ENCODE results near the gene FOXD1. TPM values are rescaled to one million over a fixed set of nuclear protein-coding genes. Genes with fewer than 3 reads are reported as not detected.
A peak's percentile ranks its signal among the peaks of the same experiment; 100 is the strongest.

The FOXD1 gene
- total and polyA plus RNA-seq, 11 donors: 0.06 to 0.18 TPM; not detected in 9

DNA sequence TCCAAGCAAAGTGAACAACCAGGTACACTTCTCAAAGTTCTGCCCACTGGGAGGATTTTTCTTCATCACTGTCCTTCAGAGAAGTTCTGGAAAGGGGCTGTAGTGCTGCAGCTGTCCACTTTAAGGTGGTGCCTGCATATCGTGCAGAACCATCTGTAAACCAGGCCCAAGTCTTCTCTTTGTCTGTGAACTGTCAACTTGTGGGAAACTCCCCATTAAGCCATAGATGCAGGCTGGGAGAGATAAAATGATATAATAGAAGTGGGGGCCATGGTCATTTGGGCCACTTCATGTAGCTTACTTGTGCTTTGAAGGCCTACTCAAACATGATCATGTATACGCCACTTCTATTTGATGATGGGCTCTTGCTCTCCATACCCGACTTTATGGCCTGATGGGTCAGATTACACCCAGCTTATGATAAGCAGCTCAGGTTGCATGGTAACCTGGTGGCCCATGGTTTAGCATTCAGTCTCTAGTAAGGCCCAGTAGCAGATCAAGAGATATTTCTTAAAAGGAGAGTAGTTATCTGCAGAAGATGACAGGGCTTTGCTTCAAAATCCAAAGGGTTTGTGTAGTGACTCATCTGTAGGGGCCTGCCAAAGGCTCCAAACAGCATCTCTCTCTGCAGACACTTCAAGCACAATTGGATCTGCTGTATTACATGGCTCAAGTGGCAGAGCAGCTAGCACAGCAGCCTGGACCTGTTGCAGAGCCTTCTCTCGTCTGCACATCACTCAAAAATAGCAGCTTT, 34.0 kb upstream of the FOXD1 start:
- Histone ChIP-seq H3K4me1 (no peaks in the 10 kb centered on the region), H3K27ac (no peak overlapping the region), H3K27me3 (peaks cover 0 to 16% (median 0%) of the 10 kb centered on the region in 9 donors), H3K4me3 (no peak overlapping the region), H3K36me3 (no peaks in the 10 kb centered on the region), H3K9me3 (no peaks in the 10 kb centered on the region)
- no peak for ATAC-seq
- no peak for DNase-seq
- 75 to 80% (median 77%) methylated on average over 4 of the region's 4 CpGs for WGBS, 4 donors
- intact Hi-C loops (cut with DNase I): no loop called here
- TF ChIP-seq, protein P1, sequence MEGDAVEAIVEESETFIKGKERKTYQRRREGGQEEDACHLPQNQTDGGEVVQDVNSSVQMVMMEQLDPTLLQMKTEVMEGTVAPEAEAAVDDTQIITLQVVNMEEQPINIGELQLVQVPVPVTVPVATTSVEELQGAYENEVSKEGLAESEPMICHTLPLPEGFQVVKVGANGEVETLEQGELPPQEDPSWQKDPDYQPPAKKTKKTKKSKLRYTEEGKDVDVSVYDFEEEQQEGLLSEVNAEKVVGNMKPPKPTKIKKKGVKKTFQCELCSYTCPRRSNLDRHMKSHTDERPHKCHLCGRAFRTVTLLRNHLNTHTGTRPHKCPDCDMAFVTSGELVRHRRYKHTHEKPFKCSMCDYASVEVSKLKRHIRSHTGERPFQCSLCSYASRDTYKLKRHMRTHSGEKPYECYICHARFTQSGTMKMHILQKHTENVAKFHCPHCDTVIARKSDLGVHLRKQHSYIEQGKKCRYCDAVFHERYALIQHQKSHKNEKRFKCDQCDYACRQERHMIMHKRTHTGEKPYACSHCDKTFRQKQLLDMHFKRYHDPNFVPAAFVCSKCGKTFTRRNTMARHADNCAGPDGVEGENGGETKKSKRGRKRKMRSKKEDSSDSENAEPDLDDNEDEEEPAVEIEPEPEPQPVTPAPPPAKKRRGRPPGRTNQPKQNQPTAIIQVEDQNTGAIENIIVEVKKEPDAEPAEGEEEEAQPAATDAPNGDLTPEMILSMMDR (IDR thresholded peaks at IDR 0.05): no peak
- no peak for TF ChIP-seq POLR2A (IDR thresholded peaks at IDR 0.05)

DNA sequence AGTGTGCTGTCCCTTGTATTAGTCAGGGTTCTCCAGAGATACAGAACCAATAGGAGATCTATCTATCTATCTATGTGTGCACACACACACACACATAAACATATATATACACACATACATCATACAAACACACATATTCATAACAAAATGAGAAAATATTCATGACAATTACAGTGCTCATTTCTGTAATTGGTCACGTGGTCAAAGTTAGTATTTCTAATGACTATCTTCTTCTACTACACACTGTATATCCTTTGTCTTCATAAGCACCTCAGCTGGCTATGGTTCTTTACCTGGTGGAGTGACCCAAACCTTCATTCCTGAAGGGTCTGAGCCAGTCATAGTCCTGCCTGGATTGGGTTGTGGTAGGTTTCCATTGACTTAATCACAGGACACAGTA, 31.9 kb upstream of the FOXD1 start:
- DNase-seq (no peak), ATAC-seq (no peak)
- intact Hi-C loops (cut with DNase I): no loop called here
- no peaks in the 10 kb centered on the region for H3K36me3 ChIP-seq
- no peak overlapping the region for H3K4me3 ChIP-seq
- H3K4me1 ChIP-seq: no peaks in the 10 kb centered on the region
- TF ChIP-seq POLR2A (IDR thresholded peaks at IDR 0.05): no peak
- TF ChIP-seq, protein P1 (IDR thresholded peaks at IDR 0.05): no peak
- H3K9me3 ChIP-seq: no peaks in the 10 kb centered on the region
- H3K27me3 ChIP-seq: peaks cover 0 to 19% (median 0%) of the 10 kb centered on the region in 9 donors
- H3K27ac ChIP-seq: no peak overlapping the region
- WGBS, 4 donors: 83 to 91% (median 88%) methylated on average over 1 of the region's 1 CpG

DNA sequence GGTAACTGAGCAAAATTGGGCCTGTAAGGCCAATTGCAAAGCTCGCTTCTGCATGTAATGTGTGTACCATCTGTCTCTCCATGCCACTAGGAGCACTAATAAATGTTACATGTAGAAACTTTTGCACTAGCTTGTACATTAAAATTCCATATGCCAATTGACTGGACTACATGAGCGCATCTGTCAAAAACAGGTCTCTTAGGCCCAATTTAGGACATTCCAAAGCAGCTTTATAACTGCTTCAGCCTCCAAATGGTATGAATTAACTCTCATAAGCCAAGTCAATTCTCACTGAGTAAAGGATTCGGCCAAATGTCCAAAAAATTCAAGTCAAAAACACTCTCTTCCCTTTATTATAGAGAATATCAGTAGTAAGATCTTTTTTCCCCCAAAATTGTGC, 23.5 kb upstream of the FOXD1 start:
- Histone ChIP-seq H3K9me3 (no peaks in the 10 kb centered on the region), H3K36me3 (no peaks in the 10 kb centered on the region), H3K4me3 (no peak overlapping the region), H3K27me3 (peaks cover 0 to 9% (median 0%) of the 10 kb centered on the region in 9 donors), H3K27ac (no peak overlapping the region), H3K4me1 (no peaks in the 10 kb centered on the region)
- ATAC-seq (no peak), DNase-seq (no peak)
- 55 to 92% (median 56%) methylated on average over 3 of the region's 3 CpGs for WGBS, 4 donors
- TF ChIP-seq, protein P1 (IDR thresholded peaks at IDR 0.05): no peak
- no peak for TF ChIP-seq POLR2A (IDR thresholded peaks at IDR 0.05)
- intact Hi-C loops (cut with DNase I): no loop called here

DNA sequence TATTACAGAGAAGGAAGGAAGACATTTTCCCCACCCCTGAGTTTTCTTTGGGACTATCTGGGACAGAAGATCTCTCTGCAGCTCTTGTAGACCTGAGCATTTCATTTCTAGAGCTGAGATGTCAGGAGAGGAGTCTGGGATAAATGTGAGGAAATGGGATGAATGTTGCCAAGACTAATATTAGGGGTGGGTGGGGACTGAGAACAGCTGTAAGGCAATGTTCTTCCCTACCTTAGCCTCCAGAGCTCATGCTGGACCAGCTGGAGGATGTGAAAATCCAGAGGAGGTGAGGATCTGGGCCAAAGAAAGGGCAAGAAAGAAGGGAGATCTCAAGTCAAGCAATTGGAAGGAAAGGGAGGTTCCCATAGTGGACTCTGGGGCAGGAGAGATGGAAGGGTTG, 23.1 kb upstream of the FOXD1 start:
- H3K9me3 ChIP-seq: no peaks in the 10 kb centered on the region
- no peaks in the 10 kb centered on the region for H3K36me3 ChIP-seq
- intact Hi-C loops (cut with DNase I): no loop called here
- H3K27ac ChIP-seq: no peak overlapping the region
- DNase-seq (no peak), ATAC-seq (peak in 1 of 4 donors; percentile 31)
- H3K4me3 ChIP-seq: no peak overlapping the region
- H3K27me3 ChIP-seq: peaks cover 0 to 9% (median 0%) of the 10 kb centered on the region in 9 donors
- no peaks in the 10 kb centered on the region for H3K4me1 ChIP-seq
- TF ChIP-seq, protein P1 (IDR thresholded peaks at IDR 0.05): no peak
- TF ChIP-seq POLR2A (IDR thresholded peaks at IDR 0.05): no peak

Data from heart left ventricle (tissue), 16 donors.